GM12872 (cell line): ENCODE results near the gene PPP1R12B.

ENCODE experiments used
- TF ChIP-seq, protein P1 (sequence below): IDR thresholded peaks from 3 replicates; pipeline ENCODE4 v1.5.1; 2011; ENCODE audit warnings: low read depth, mild to moderate bottlenecking, low read length, moderate library complexity; ENCODE audit not compliant: insufficient read depth

PPP1R12B gene

DNA sequence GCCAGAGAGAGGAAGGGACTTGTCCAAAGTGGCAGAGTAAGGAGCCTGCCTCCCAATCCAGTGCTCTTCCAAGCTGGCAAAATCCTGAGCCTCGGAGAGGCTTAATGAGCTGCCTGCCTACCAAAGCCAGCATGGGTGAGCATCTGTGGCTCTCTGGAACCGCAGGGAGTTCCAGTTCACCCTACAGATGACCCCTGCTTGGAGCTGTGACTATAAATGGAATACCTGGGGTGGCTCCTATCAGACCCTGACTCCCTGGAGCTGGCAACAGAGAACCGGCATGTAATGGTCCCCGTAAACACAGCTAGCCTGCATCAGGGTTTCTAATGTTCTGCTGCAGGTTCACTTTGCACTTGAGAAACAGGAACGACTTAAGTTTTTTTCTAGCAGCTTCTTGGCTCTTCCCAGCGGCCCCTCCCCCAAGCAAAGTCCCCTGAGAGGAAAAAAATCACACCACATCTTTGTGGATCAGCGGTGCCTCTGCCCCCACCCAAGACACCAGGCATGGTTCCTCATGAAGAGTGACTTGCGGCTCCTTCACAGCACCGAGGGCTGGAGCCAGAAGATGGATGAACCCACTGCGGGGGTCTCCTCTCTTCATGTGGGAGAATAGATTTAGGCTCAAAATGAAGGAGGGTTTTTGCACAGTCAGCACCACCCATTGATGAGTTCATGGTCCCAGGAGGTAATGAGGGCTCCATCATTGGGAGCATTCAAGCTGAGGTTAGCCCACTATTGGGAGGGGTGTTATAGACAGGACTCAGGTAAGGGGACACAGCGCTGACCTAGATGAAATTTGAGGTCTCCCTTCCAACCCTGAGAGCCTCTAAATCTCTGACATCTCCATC, 282.8 kb downstream of the PPP1R12B start:
- TF ChIP-seq, protein P1, sequence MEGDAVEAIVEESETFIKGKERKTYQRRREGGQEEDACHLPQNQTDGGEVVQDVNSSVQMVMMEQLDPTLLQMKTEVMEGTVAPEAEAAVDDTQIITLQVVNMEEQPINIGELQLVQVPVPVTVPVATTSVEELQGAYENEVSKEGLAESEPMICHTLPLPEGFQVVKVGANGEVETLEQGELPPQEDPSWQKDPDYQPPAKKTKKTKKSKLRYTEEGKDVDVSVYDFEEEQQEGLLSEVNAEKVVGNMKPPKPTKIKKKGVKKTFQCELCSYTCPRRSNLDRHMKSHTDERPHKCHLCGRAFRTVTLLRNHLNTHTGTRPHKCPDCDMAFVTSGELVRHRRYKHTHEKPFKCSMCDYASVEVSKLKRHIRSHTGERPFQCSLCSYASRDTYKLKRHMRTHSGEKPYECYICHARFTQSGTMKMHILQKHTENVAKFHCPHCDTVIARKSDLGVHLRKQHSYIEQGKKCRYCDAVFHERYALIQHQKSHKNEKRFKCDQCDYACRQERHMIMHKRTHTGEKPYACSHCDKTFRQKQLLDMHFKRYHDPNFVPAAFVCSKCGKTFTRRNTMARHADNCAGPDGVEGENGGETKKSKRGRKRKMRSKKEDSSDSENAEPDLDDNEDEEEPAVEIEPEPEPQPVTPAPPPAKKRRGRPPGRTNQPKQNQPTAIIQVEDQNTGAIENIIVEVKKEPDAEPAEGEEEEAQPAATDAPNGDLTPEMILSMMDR, result no peak

DNA sequence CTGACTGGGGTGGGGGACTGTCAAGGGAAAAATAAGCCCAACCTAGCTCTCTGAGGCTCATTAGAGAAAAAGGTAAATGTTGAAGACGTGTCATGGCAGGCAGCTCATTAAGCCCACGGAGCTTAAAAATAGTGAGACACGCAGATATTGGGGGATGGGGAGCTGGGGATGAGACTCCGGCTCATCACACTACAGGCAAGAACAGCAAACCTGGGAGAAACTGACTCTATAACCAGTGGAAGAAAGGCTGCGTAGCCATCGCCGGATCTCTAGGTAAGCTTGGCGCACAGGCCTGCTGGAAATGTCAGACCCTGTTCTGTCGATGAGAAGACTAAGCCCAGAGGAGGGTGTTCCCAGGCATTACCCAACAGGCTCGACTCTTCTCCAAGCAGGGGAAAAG, 283.7 kb downstream of the PPP1R12B start:
- TF ChIP-seq, protein P1, result no peak

- TF ChIP-seq, protein P1, result no peak
These were observed 289.7 kb downstream of the PPP1R12B start for GRCh38 chr1:202638019-202638700.

DNA sequence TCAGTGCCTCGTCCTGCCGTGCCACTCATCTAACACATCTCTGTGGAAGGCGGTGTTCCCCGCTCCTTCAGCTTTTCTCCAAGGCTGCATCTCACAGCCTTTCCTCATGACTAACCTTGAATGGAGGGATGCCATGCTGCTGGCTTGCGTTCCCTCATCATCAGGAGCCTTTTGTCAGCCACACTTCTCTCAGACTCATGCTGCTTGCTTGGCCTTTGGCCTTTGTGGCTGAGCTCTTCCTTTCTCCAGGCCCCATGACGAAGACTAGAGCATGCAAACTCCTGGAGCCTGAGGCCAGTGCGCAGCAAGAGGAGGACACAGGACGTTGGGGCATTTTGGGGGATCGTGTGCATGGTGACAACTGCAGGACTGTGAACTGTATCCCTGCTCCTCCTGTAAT, 291.0 kb downstream of the PPP1R12B start:
- TF ChIP-seq, protein P1, result no peak

- TF ChIP-seq, protein P1, result no peak
These were observed 293.7 kb downstream of the PPP1R12B start for GRCh38 chr1:202642212-202642611.
